Liver (tissue), 9 donors: ENCODE measurements around the gene COL23A1. TPM values are rescaled to one million over a fixed set of nuclear protein-coding genes. Genes with fewer than 3 reads are reported as not detected.
"Not testable (repeated sequence)": the region's sequence is repeated elsewhere in the genome, so short reads cannot be mapped to it uniquely, and the experiment has no call there.

Source experiments
- DNase-seq: peaks from one replicate; pipeline ENCODE4 v3.0.0-alpha.2; 2017; ENCODE audit warnings: low spot score
- H3K27ac ChIP-seq, 2 donors: one replicate each; pipeline ENCODE4 v1.7.0; 2013; ENCODE audit warnings: inconsistent platforms in 2 of 2, low read length in 2 of 2, control low read depth in 1 of 2, low read depth in 1 of 2, mild to moderate bottlenecking in 1 of 2
- H3K27me3 ChIP-seq, 4 donors: one replicate each; pipeline versions ENCODE4 v1.6.1 to v1.7.0; 2013; ENCODE audit warnings: low read length in 3 of 4, inconsistent platforms in 1 of 4, mild to moderate bottlenecking in 1 of 4, moderate library complexity in 1 of 4; ENCODE audit not compliant: control insufficient read depth in 4 of 4, insufficient read depth in 4 of 4
- H3K36me3 ChIP-seq, 4 donors: one replicate each; pipeline versions ENCODE4 v1.6.1 to v1.7.0; 2013; ENCODE audit warnings: low read length in 3 of 4, mild to moderate bottlenecking in 3 of 4, low read depth in 1 of 4, moderate library complexity in 1 of 4; ENCODE audit not compliant: control insufficient read depth in 4 of 4, insufficient read depth in 3 of 4
- H3K4me1 ChIP-seq, 4 donors: one replicate each; pipeline versions ENCODE4 v1.6.1 to v1.7.0; 2013; ENCODE audit warnings: low read length in 3 of 4, mild to moderate bottlenecking in 3 of 4, moderate library complexity in 1 of 4; ENCODE audit not compliant: control insufficient read depth in 4 of 4, insufficient read depth in 4 of 4
- H3K4me3 ChIP-seq, 3 donors: one replicate each; pipeline versions ENCODE4 v1.6.1 to v1.7.0; 2013; ENCODE audit warnings: low read length in 3 of 3, control low read depth in 1 of 3, low read depth in 1 of 3, mild to moderate bottlenecking in 1 of 3
- H3K9ac ChIP-seq, 2 donors: one replicate each; pipeline ENCODE4 v1.7.0; 2013; ENCODE audit warnings: low read length in 2 of 2, mild to moderate bottlenecking in 2 of 2, moderate library complexity in 2 of 2, control low read depth in 1 of 2, low read depth in 1 of 2
- H3K9me3 ChIP-seq, 4 donors: one replicate each; pipeline versions ENCODE4 v1.6.1 to v1.7.0; 2013; ENCODE audit warnings: low read length in 3 of 4; ENCODE audit not compliant: control insufficient read depth in 4 of 4
- EGR1 ChIP-seq, 2 donors: IDR thresholded peaks; 2 replicates each; pipeline ENCODE4 v1.6.1; 2016 to 2018; ENCODE audit warnings: antibody characterized with exemption in 2 of 2, low read depth in 2 of 2
- FOXA1 ChIP-seq: IDR thresholded peaks from 2 replicates; pipeline ENCODE4 v1.6.1; 2016; ENCODE audit warnings: antibody characterized with exemption
- GABPA ChIP-seq, 2 donors: IDR thresholded peaks in 1 of 2; conservative IDR thresholded peaks in 1 of 2; 2 replicates each; pipeline ENCODE4 v1.6.1; 2016; ENCODE audit warnings: antibody characterized with exemption in 2 of 2, mild to moderate bottlenecking in 1 of 2, moderate library complexity in 1 of 2
- HNF4A ChIP-seq, 2 donors: conservative IDR thresholded peaks; 2 replicates each; pipeline ENCODE4 v1.6.1; 2016; ENCODE audit warnings: antibody characterized with exemption in 2 of 2, mild to moderate bottlenecking in 2 of 2
- RAD21 ChIP-seq, 2 donors: IDR thresholded peaks; 2 replicates each; pipeline ENCODE4 v1.6.1; 2016; ENCODE audit warnings: antibody characterized with exemption in 2 of 2, mild to moderate bottlenecking in 2 of 2
- RXRA ChIP-seq, 2 donors: IDR thresholded peaks; 2 replicates each; pipeline ENCODE4 v1.6.1; 2017 to 2018; ENCODE audit warnings: antibody characterized with exemption in 2 of 2, mild to moderate bottlenecking in 1 of 2
- SP1 ChIP-seq: IDR thresholded peaks from 2 replicates; pipeline ENCODE4 v1.6.1; 2018; ENCODE audit warnings: antibody characterized with exemption, mild to moderate bottlenecking
- YY1 ChIP-seq: IDR thresholded peaks from 2 replicates; pipeline ENCODE4 v1.6.1; 2016; ENCODE audit warnings: antibody characterized with exemption, mild to moderate bottlenecking
- ZBTB33 ChIP-seq: IDR thresholded peaks from 2 replicates; pipeline ENCODE4 v1.6.1; 2016; ENCODE audit warnings: antibody characterized with exemption
- WGBS: extraction: QIAGEN DNeasy Blood & Tissue Kit; methylation state at CpG from one replicate; pipeline ENCODE4 v1.1.7; 2013; 5-methylcytosine and 5-hydroxymethylcytosine counted together
- polyA plus RNA-seq, 2 donors: library from polyadenylated mRNA; stranded (reverse) in 1 of 2; unstranded in 1 of 2; fragments of 200-250 nt in 1 of 2; fragments of >200 nt in 1 of 2; fragmentation: Nextera tagmentation in 1 of 2; extraction: Ambion mirVana in 1 of 2; gene quantifications; one replicate each; pipeline versions ENCODE4 v1.2.1 to v1.2.3, GENCODE V29; 2013 to 2015
- total RNA-seq, 2 donors: library from RNA; depleted of rRNA; stranded (reverse); fragments of >200 nt; gene quantifications; one replicate each; pipeline ENCODE4 v1.2.3, GENCODE V29; 2014
- TF ChIP-seq, protein P1 (sequence below): fragments of 150-350 bp; IDR thresholded peaks from 2 replicates; pipeline ENCODE4 v1.5.1; 2017; ENCODE audit warnings: improper control_type of control experiment, low read depth, low read length; ENCODE audit not compliant: missing input control
- TF ChIP-seq, protein P2 (sequence below): IDR thresholded peaks from 2 replicates; pipeline ENCODE4 v1.6.1; 2016; ENCODE audit warnings: antibody characterized with exemption
- donor health status: healthy.
- donor health status: healthy.
- donor health status: healthy.
- donor health status: healthy.
- donor health status: healthy.

The COL23A1 gene
- total and polyA plus RNA-seq, 4 donors: 0.08 to 1.4 (median 0.27) TPM

DNA sequence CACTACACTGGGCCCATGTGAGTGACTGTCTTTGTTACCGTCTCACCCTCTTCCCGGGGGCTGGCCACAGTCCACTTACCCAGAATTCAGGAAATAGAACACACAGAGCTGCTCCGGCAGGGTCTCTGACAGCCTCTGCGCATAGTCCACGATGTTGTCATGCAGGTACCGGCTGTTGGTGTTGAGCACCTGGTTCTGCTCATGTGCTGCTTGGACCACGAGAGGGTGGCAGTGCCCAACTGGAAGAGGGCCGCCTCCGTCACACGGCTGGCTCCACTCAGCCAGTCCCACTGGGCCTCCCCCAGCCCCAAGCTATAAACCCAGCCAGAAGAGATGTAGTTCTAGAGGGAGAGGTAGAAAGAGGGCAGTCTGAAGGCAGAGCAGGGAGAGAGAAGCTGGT lies 360.3 kb downstream of the COL23A1 start:
- Histone ChIP-seq H3K4me3 (no peak overlapping the region), H3K4me1 (peaks cover 26 to 63% (median 40%) of the 10 kb centered on the region in 4 donors), H3K9ac (peak overlapping the region in 1 of 2 donors; percentile 15), H3K9me3 (no peaks in the 10 kb centered on the region), H3K27ac (peak overlapping the region; percentile 96 to 99), H3K27me3 (no peaks in the 10 kb centered on the region), H3K36me3 (peaks cover 2 to 26% (median 22%) of the 10 kb centered on the region in 4 donors)
- DNase-seq: no peak
- TF ChIP-seq, protein P1, sequence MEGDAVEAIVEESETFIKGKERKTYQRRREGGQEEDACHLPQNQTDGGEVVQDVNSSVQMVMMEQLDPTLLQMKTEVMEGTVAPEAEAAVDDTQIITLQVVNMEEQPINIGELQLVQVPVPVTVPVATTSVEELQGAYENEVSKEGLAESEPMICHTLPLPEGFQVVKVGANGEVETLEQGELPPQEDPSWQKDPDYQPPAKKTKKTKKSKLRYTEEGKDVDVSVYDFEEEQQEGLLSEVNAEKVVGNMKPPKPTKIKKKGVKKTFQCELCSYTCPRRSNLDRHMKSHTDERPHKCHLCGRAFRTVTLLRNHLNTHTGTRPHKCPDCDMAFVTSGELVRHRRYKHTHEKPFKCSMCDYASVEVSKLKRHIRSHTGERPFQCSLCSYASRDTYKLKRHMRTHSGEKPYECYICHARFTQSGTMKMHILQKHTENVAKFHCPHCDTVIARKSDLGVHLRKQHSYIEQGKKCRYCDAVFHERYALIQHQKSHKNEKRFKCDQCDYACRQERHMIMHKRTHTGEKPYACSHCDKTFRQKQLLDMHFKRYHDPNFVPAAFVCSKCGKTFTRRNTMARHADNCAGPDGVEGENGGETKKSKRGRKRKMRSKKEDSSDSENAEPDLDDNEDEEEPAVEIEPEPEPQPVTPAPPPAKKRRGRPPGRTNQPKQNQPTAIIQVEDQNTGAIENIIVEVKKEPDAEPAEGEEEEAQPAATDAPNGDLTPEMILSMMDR: no peak
- TF ChIP-seq ZBTB33: no peak
- TF ChIP-seq RAD21 (IDR thresholded peaks at IDR 0.05): no peak
- TF ChIP-seq HNF4A (conservative IDR thresholded peaks at IDR 0.05): no peak
- no peak for TF ChIP-seq EGR1 (IDR thresholded peaks at IDR 0.05; ENCODE audit: low read depth in 2 of 2)
- TF ChIP-seq GABPA (IDR thresholded peaks at IDR 0.05 in 1 of 2, conservative IDR thresholded peaks at IDR 0.05 in 1 of 2): no peak
- no peak for TF ChIP-seq RXRA (IDR thresholded peaks at IDR 0.05)
- no peak for TF ChIP-seq YY1
- 95% methylated on average over 10 of the region's 10 CpGs for WGBS

DNA sequence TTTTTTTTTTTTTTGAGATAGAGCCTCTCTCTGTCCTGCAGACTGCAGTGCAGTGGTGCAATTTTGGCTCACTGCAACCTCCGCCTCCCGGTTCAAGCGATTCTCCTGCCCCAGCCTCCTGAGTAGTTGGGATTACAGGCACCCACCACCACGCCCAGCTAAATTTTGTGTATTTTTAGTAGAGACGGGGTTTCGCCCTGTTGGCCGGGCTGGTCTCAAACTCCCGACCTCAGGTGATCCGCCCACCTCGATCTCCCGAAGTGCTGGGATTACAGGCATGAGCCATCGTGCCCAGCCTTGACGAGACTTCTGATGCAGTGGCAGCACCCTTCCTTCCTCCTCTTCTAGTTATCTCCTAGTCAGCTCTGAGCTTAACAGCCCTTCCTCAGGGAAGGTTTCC lies 361.1 kb downstream of the COL23A1 start:
- H3K27me3 ChIP-seq, H3K9me3 ChIP-seq, H3K4me3 ChIP-seq, H3K9ac ChIP-seq, DNase-seq: not testable (repeated sequence)
- WGBS: 89% methylated on average over 13 of the region's 13 CpGs
- Histone ChIP-seq H3K36me3 (peaks cover 2 to 32% (median 23%) of the 10 kb centered on the region in 4 donors), H3K4me1 (peaks cover 23 to 61% (median 40%) of the 10 kb centered on the region in 4 donors), H3K27ac (peak overlapping the region in 1 of 2 donors; percentile 99)

DNA sequence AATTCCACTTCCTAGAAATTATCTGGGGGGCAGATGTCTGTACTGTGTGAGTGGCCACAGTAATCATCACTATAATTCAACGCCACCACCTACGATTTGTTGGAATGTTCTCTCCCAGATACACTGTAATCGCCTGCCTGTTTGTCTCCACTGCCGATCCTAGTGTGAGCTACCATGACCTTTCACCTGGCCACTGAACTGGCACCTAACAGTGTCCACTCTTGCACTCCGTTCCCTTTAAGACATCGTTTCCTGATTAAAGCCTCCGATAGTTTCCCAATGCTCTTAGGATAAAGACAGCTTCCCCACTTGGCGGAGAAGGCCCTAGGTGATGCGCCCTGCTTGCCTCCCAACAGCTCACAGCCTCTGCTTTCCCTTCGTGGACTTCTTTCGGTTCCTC lies 361.6 kb downstream of the COL23A1 start:
- no peak for TF ChIP-seq FOXA1
- TF ChIP-seq SP1: peak; percentile 21
- TF ChIP-seq RXRA (IDR thresholded peaks at IDR 0.05): peak; percentile 61 to 64
- TF ChIP-seq, protein P1: no peak
- TF ChIP-seq, protein P2, sequence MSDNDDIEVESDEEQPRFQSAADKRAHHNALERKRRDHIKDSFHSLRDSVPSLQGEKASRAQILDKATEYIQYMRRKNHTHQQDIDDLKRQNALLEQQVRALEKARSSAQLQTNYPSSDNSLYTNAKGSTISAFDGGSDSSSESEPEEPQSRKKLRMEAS: no peak
- peak; percentile 16 to 18 for TF ChIP-seq HNF4A (conservative IDR thresholded peaks at IDR 0.05)
- Histone ChIP-seq H3K27me3 (no peaks in the 10 kb centered on the region), H3K36me3 (peaks cover 2 to 35% (median 24%) of the 10 kb centered on the region in 4 donors), H3K27ac (peak overlapping the region in 1 of 2 donors; percentile 15), H3K4me3 (no peak overlapping the region), H3K4me1 (peaks cover 23 to 61% (median 40%) of the 10 kb centered on the region in 4 donors), H3K9me3 (no peaks in the 10 kb centered on the region), H3K9ac (no peak overlapping the region)
- 68% methylated on average over 11 of the region's 11 CpGs for WGBS
- DNase-seq: no peak
